SK-N-SH (cell line): Measurements from ENCODE around the gene DGKI.

Source experiments
- EP300 ChIP-seq, 2 experiments: IDR thresholded peaks; 2 replicates each; pipeline versions ENCODE4 v1.4.0 to v1.6.1; 2012; ENCODE audit warnings: borderline replicate concordance in 1 of 2, low read depth in 1 of 2, low read length in 1 of 2
- NRF1 ChIP-seq: IDR thresholded peaks from 2 replicates; pipeline ENCODE4 v1.6.1; 2012; ENCODE audit warnings: low read depth, mild to moderate bottlenecking, low read length
- RCOR1 ChIP-seq: fragments of 150-350 bp; IDR thresholded peaks from 2 replicates; pipeline ENCODE4 v1.6.1; 2017; ENCODE audit warnings: antibody characterized with exemption, low read length
- RXRA ChIP-seq: IDR thresholded peaks from 2 replicates; pipeline ENCODE4 v1.4.0; 2012; ENCODE audit warnings: low read depth, mild to moderate bottlenecking, borderline replicate concordance
- SMC3 ChIP-seq: IDR thresholded peaks from 2 replicates; pipeline ENCODE4 v1.6.1; 2012; ENCODE audit warnings: low read depth, low read length, improper control_type of control experiment
- TEAD4 ChIP-seq: IDR thresholded peaks from 2 replicates; pipeline ENCODE4 v1.4.0; 2012; ENCODE audit warnings: mild to moderate bottlenecking, borderline replicate concordance; ENCODE audit not compliant: insufficient read depth
- YY1 ChIP-seq: IDR thresholded peaks from 2 replicates; pipeline ENCODE4 v1.4.0; 2012; ENCODE audit warnings: low read depth, mild to moderate bottlenecking
- TF ChIP-seq, protein P1 (sequence below): fragments of 200-600 bp; sonication (generic); IDR thresholded peaks from 2 replicates; pipeline ENCODE4 v1.6.1; 2017; ENCODE audit warnings: antibody characterized with exemption, mild to moderate bottlenecking, moderate library complexity
- TF ChIP-seq, protein P2 (sequence below): IDR thresholded peaks from 2 replicates; pipeline ENCODE4 v1.4.0; 2012; ENCODE audit warnings: low read depth

DNA sequence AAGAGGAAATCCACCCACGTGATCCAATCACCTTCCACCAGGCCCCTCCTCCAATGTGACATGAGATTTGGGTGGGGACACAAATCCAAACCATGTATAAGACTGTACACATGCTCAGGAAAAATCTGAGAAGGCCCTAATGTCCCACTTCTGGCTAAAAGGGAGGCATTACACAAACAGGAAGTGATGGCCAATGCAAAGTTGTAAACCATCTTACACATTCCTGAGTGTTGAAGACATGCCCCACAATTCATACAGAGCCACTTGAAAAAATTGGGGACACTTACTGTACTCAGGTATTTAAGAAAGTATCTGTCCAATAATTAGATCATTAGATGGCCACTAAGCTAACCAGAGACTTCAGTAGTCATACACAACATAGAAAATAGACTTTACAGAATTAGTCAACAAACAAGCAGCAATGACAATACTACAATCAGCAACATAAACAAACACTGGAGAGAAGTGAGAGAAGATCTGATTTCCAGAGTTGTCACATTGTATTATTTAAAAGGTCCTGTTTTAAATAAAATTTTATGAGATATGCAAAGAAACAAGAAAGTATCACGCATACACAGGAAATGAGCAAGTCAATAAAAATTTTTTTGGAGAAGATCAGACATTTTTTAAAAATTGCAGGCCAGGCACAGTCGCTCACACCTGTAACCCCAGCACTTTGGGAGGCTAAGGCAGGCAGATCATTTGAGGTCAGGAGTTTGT, 143.3 kb downstream of the DGKI start:
- TF ChIP-seq, protein P1, sequence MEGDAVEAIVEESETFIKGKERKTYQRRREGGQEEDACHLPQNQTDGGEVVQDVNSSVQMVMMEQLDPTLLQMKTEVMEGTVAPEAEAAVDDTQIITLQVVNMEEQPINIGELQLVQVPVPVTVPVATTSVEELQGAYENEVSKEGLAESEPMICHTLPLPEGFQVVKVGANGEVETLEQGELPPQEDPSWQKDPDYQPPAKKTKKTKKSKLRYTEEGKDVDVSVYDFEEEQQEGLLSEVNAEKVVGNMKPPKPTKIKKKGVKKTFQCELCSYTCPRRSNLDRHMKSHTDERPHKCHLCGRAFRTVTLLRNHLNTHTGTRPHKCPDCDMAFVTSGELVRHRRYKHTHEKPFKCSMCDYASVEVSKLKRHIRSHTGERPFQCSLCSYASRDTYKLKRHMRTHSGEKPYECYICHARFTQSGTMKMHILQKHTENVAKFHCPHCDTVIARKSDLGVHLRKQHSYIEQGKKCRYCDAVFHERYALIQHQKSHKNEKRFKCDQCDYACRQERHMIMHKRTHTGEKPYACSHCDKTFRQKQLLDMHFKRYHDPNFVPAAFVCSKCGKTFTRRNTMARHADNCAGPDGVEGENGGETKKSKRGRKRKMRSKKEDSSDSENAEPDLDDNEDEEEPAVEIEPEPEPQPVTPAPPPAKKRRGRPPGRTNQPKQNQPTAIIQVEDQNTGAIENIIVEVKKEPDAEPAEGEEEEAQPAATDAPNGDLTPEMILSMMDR, result no peak
- TF ChIP-seq RXRA (no peak), YY1 (no peak), RCOR1 (no peak), EP300 (IDR thresholded peaks at IDR 0.05; ENCODE audit: borderline replicate concordance in 1 of 2, low read depth in 1 of 2, low read length in 1 of 2) (no peak), NRF1 (no peak), TEAD4 (no peak), SMC3 (no peak)
- TF ChIP-seq, protein P2, sequence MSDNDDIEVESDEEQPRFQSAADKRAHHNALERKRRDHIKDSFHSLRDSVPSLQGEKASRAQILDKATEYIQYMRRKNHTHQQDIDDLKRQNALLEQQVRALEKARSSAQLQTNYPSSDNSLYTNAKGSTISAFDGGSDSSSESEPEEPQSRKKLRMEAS, result no peak
